H1 (cell line): ENCODE data around the gene C17orf100. TPM values are rescaled to one million over a fixed set of nuclear protein-coding genes. Genes with fewer than 3 reads are reported as not detected.

Experiments used
- E2F6 ChIP-seq: IDR thresholded peaks from 2 replicates; pipeline ENCODE4 v1.6.1; 2012; ENCODE audit warnings: inconsistent platforms
- EGR1 ChIP-seq: IDR thresholded peaks from 2 replicates; pipeline ENCODE4 v1.6.1; 2011; ENCODE audit warnings: low read depth, low read length, borderline replicate concordance
- KDM4A ChIP-seq: IDR thresholded peaks from one replicate; pipeline ENCODE4 v1.7.1; 2012; ENCODE audit warnings: low read depth, mild to moderate bottlenecking, moderate library complexity, low read length, inconsistent platforms; ENCODE audit not compliant: severe bottlenecking
- MAX ChIP-seq: IDR thresholded peaks from 2 replicates; pipeline ENCODE4 v1.6.1; 2012; ENCODE audit warnings: inconsistent platforms
- PHF8 ChIP-seq: fragments of 200-600 bp; sonication (generic); conservative IDR thresholded peaks from 2 replicates; pipeline ENCODE4 v1.7.1; 2012; ENCODE audit warnings: low read depth, mild to moderate bottlenecking, inconsistent platforms, low read length, moderate library complexity
- POLR2A ChIP-seq, 2 experiments: IDR thresholded peaks; 1 replicate in 1 of 2; 2 replicates in 1 of 2; pipeline ENCODE4 v1.6.1; 2011; ENCODE audit warnings: low read depth in 2 of 2, low read length in 2 of 2, mild to moderate bottlenecking in 2 of 2; ENCODE audit errors: control extremely low read depth in 1 of 2
- RBBP5 ChIP-seq: IDR thresholded peaks from 2 replicates; pipeline ENCODE4 v1.7.1; 2012; ENCODE audit warnings: low read depth, mild to moderate bottlenecking, inconsistent platforms, low read length, moderate library complexity, borderline replicate concordance
- RXRA ChIP-seq: IDR thresholded peaks from 2 replicates; pipeline ENCODE4 v1.6.1; 2011; ENCODE audit warnings: low read depth, mild to moderate bottlenecking, low read length, moderate library complexity; ENCODE audit not compliant: insufficient read depth
- SAP30 ChIP-seq: fragments of 300-600 bp; sonication (generic); IDR thresholded peaks from 2 replicates; pipeline ENCODE4 v1.7.1; 2012; ENCODE audit warnings: low read length, moderate library complexity, mild to moderate bottlenecking, inconsistent platforms; ENCODE audit not compliant: insufficient read depth, insufficient replicate concordance
- SRF ChIP-seq: IDR thresholded peaks from 2 replicates; pipeline ENCODE4 v1.6.1; 2011; ENCODE audit warnings: mild to moderate bottlenecking, low read depth, low read length, moderate library complexity
- TAF7 ChIP-seq: optimal IDR thresholded peaks from 2 replicates; pipeline ENCODE3; 2011; ENCODE audit warnings: low read depth, mild to moderate bottlenecking, inconsistent platforms, low read length, moderate library complexity, borderline replicate concordance
- TBP ChIP-seq: IDR thresholded peaks from 2 replicates; pipeline ENCODE4 v1.6.1; 2011; ENCODE audit warnings: low read depth, low read length, improper control_type of control experiment
- TEAD4 ChIP-seq: IDR thresholded peaks from 2 replicates; pipeline ENCODE4 v1.6.1; 2012; ENCODE audit warnings: low read depth, low read length, inconsistent platforms, mixed read lengths
- YY1 ChIP-seq: IDR thresholded peaks from 2 replicates; pipeline ENCODE4 v1.6.1; 2011; ENCODE audit warnings: low read depth, mild to moderate bottlenecking, low read length
- polyA plus RNA-seq, 7 experiments: library from polyadenylated mRNA; depleted of rRNA in 3 of 7; stranded (reverse) in 5 of 7; unstranded in 2 of 7; fragments of >200 nt in 5 of 7; fragments of 200-250 nt in 2 of 7; gene quantifications; 1 replicate in 5 of 7; 2 replicates in 1 of 7; 4 replicates in 1 of 7; pipeline versions ENCODE4 v1.2.1 to v1.2.3, GENCODE V29; 2011 to 2013; ENCODE audit warnings: missing spikeins in 2 of 7, mixed read lengths in 2 of 7
- total RNA-seq: library from RNA; stranded (reverse); fragmentation: NEBNext Ultra II Directional; extraction: Animal tissue kit (Norgen Biotek cat#: 25700); gene quantifications from 2 replicates; pipeline ENCODE4 v1.2.1, GENCODE V29; 2021
- TF ChIP-seq, protein P1 (sequence below): IDR thresholded peaks from 2 replicates; pipeline ENCODE4 v1.6.1; 2011; ENCODE audit warnings: low read length, improper control_type of control experiment

Gene C17orf100
- total and polyA plus RNA-seq, 2 of the 8 experiments (the other 6 are each of a cell fraction or from before 2014, with no cell fraction given), result 2.1 to 2.8 TPM

DNA sequence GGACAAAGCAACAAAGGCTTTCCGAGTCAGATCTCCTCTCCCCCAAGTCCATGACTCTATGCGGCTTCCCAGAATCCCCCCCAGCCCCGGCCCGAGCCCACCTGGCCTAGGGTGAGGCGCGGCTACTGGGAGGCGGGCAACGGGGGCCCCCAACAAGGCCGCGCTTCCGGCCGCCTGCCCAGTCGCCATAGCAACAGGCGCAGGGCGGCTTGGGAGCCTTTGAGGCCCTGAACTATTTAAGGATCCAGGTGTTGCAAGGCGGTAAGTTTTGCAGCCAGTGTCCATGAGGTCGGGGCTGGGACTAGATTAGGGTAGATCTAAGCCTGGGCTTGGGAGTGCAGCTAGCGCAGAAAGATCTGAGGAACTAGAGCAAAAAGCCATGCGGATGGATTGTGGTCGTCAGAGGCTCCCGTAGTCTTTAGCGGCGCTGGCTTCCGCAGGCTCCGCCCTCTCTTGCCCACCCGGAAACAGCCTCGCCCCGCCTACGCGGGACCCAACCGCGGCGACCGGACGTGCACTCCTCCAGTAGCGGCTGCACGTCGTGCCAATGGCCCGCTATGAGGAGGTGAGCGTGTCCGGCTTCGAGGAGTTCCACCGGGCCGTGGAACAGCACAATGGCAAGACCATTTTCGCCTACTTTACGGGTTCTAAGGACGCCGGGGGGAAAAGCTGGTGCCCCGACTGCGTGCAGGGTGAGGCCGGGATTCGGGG lies 10.9 kb upstream of the C17orf100 start, which contains the start of the genes KIAA0753 and TXNDC17 (continued):
- TF ChIP-seq YY1 (no peak), E2F6 (peak; percentile 8; the same call in 1 of the 2 replicates), MAX (peak; percentile 45), RBBP5 (0 out of 2 replicates have a peak, but pooled peaks have one; percentile 37), SRF (no peak), PHF8 (peak; percentile 76), KDM4A (peak; percentile 36), TEAD4 (no peak), POLR2A (IDR thresholded peaks at IDR 0.05; ENCODE audit: control extremely low read depth in 1 of 2, low read depth in 2 of 2, low read length in 2 of 2) (peak in 1 of 2 experiments; percentile 95; a peak in 2 of 3 replicates), EGR1 (peak; percentile 55; the same call in 1 of the 2 replicates), TAF7 (peak; percentile 45), TBP (peak; percentile 71), RXRA (no peak), SAP30 (peak; percentile 85)
- TF ChIP-seq, protein P1, sequence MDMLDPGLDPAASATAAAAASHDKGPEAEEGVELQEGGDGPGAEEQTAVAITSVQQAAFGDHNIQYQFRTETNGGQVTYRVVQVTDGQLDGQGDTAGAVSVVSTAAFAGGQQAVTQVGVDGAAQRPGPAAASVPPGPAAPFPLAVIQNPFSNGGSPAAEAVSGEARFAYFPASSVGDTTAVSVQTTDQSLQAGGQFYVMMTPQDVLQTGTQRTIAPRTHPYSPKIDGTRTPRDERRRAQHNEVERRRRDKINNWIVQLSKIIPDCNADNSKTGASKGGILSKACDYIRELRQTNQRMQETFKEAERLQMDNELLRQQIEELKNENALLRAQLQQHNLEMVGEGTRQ, result 0 out of 2 replicates have a peak, but pooled peaks have one; percentile 13
- TF ChIP-seq, all 59 proteins: peak for 17
